Effector memory CD4-positive, alpha-beta T cell (primary cell): ENCODE measurements around the gene IGFL3.

Source experiments
- DNase-seq, 3 donors: peaks; one replicate each; pipeline ENCODE4 v3.0.0-alpha.2; 2020
- H3K27ac ChIP-seq: 2 replicates; pipeline ENCODE4 v1.7.0; 2013; ENCODE audit warnings: mild to moderate bottlenecking, low read length, moderate library complexity; ENCODE audit not compliant: insufficient read depth, poor library complexity, severe bottlenecking
- H3K27me3 ChIP-seq: replicated peaks from 2 replicates; pipeline ENCODE4 v1.7.0; 2013; ENCODE audit warnings: mild to moderate bottlenecking, low read length; ENCODE audit not compliant: insufficient read depth, control insufficient read depth, poor library complexity, severe bottlenecking
- H3K36me3 ChIP-seq: 2 replicates; pipeline ENCODE4 v1.7.0; 2013; ENCODE audit warnings: mild to moderate bottlenecking, low read length, moderate library complexity; ENCODE audit not compliant: control insufficient read depth, insufficient read depth
- H3K4me1 ChIP-seq: 2 replicates; pipeline ENCODE4 v1.7.0; 2013; ENCODE audit warnings: low read length, mild to moderate bottlenecking; ENCODE audit not compliant: control insufficient read depth, insufficient read depth, poor library complexity, severe bottlenecking
- H3K4me3 ChIP-seq: 2 replicates; pipeline ENCODE4 v1.7.0; 2013; ENCODE audit warnings: low read length, low read depth, mild to moderate bottlenecking; ENCODE audit not compliant: insufficient read depth, poor library complexity, severe bottlenecking
- H3K9me3 ChIP-seq: 2 replicates; pipeline ENCODE4 v1.7.0; 2013; ENCODE audit warnings: mild to moderate bottlenecking, low read length, moderate library complexity; ENCODE audit not compliant: control insufficient read depth

IGFL3 gene

DNA sequence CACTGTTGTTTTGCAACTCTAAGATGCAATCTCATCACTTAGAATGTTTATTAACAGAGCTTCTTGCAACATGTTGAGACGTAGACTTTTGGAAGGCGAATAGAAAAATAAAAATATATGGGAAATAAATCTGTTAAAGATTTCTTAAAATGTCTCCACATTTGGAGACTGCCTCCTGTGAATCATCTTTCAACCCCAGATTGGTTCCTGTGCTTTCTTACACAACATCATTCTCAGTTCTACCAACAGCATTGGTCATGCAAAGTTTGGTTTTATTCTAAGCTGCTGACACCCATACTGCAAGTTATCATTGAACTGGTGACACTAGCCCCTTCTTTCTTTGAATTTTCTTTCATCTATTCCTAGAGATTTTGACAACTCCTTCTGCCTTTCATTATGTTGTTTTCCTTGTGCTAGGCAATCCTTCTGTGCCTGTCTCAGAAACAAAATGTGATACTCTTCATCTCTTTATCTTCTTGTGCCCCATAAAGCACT lies 1.6 kb upstream of the IGFL3 start:
- no peak overlapping the region for H3K4me3 ChIP-seq
- no peaks in the 10 kb centered on the region for H3K36me3 ChIP-seq
- no peaks in the 10 kb centered on the region for H3K9me3 ChIP-seq
- peaks cover 10% of the 10 kb centered on the region for H3K27me3 ChIP-seq
- no peaks in the 10 kb centered on the region for H3K4me1 ChIP-seq
- no peak for DNase-seq
- H3K27ac ChIP-seq: no peak overlapping the region

DNA sequence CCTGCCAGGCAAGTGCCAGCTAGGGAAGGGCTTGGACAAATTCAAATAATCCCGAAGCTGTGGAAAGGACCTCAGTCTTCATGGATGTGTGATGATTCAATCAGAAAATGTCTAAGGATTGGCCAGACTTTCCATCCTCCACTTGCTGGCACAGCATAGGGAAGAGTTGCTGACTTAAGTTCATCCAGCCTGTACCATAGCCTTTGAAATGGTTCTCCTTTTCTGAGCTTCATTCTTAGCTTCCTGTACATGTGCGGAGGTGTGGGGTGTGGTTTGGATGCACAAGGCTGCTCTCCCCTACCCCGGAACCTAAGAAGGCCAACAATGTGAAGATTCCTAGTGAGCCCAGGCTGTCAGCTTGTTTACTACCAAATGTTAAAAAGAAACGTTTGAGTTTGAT lies 959 bp upstream of the IGFL3 start:
- Histone ChIP-seq H3K27me3 (peaks cover 9% of the 10 kb centered on the region), H3K27ac (no peak overlapping the region), H3K4me3 (no peak overlapping the region), H3K9me3 (no peaks in the 10 kb centered on the region), H3K36me3 (no peaks in the 10 kb centered on the region), H3K4me1 (no peaks in the 10 kb centered on the region)
- DNase-seq: no peak

DNA sequence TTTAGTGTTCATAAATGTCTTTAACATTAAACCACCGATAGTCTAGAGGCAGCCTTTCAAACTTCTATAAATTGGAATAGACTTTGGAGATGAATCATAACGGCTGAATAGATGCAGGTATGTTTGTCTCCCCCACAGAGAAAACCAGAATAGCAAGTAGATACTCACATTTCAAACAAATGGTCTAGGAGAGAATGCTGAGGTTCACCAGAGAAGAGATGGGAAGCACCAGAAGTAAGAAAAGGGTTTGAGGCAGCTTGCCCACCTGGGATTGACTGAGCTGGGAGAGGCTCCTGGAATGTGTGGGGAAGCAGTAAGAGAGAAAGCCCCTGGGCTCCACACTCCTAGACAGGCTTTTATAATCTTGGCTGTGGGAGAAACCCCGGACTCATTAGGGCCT lies 6.4 kb downstream of the IGFL3 start:
- Histone ChIP-seq H3K27ac (no peak overlapping the region), H3K9me3 (no peaks in the 10 kb centered on the region), H3K27me3 (peaks cover 5% of the 10 kb centered on the region), H3K4me3 (no peak overlapping the region), H3K36me3 (no peaks in the 10 kb centered on the region), H3K4me1 (no peaks in the 10 kb centered on the region)
- no peak for DNase-seq

DNA sequence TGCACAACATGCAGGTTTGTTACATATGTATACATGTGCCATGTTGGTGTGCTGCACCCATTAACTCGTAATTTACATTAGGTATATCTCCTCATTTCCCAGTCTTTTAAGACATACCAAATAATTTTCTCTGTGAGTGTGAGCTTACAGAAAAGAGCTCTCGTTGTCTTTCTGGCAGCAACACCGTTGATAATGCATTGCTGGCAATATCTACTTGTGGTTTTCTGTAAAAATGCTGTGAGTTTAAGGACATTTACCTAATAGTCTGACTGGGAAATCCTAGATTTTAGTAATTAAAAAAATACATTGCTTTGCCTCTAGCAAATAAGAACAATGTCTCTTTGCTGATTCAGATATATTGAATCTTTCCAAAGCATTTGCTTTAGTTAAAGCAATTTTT lies 8.4 kb downstream of the IGFL3 start:
- Histone ChIP-seq H3K4me1 (no peaks in the 10 kb centered on the region), H3K27ac (no peak overlapping the region), H3K4me3 (no peak overlapping the region), H3K36me3 (no peaks in the 10 kb centered on the region), H3K27me3 (peaks cover 5% of the 10 kb centered on the region), H3K9me3 (no peaks in the 10 kb centered on the region)
- DNase-seq: no peak

DNA sequence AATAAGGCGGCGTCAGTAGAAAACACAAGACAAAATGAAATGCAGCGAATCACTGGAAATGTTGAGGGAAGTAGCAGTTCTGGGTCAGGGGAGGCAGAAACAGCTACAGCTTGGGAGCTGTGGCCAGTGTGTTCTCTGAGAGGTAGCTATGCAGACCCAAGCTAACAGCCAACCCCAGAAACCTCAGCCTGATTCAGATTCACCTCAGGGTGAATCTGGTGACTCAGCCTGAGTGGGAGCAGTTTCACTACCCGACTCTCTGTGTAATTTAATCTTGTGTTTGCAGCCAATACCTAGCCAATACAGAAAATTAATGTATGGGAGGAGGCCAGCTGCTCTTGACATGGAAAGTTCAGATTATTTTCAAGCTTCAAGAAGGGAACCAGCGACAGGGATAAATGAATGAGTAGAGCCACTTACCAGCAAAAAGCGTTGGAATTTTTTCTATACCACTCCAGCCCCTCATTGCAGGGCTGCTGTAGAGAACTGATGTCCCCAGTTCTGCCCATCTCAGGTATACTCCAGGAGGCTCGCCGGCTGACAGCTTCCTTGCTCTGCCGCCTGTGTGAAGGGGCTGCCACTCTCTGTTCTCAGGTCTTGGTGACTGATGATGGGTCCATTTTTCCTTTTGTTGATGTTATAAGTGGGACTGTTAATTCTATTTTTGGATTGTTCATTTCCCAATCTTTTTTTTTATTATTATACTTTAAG lies 8.9 kb downstream of the IGFL3 start:
- H3K4me1 ChIP-seq: no peaks in the 10 kb centered on the region
- no peak overlapping the region for H3K27ac ChIP-seq
- H3K27me3 ChIP-seq: peaks cover 5% of the 10 kb centered on the region

DNA sequence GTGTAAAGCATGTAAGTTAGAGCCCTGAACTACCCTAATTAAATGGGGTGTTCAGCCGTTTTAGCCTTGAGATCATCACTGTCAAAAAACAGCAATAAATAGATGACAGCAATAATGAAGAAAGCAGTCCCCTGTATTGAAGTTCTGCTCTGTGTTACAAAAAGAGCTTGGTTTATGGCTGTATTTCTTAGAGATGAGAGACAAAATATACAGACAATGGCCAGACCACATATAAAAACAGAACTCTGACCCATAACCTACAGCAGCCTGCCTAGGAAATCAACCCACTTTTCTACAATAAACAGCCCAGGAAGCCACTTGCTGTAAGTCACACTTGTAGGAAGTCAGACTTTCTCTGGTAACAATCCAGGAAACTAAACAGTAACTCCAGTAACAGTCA lies 10.8 kb downstream of the IGFL3 start:
- Histone ChIP-seq H3K27ac (no peak overlapping the region), H3K9me3 (no peaks in the 10 kb centered on the region), H3K36me3 (no peaks in the 10 kb centered on the region), H3K27me3 (peaks cover 5% of the 10 kb centered on the region), H3K4me3 (no peak overlapping the region), H3K4me1 (no peaks in the 10 kb centered on the region)
- no peak for DNase-seq

More for the DNA sequence above, 8.9 kb downstream of the IGFL3 start:
- no peaks in the 10 kb centered on the region for H3K9me3 ChIP-seq
- no peak overlapping the region for H3K4me3 ChIP-seq
- no peak for DNase-seq
- no peaks in the 10 kb centered on the region for H3K36me3 ChIP-seq

DNA sequence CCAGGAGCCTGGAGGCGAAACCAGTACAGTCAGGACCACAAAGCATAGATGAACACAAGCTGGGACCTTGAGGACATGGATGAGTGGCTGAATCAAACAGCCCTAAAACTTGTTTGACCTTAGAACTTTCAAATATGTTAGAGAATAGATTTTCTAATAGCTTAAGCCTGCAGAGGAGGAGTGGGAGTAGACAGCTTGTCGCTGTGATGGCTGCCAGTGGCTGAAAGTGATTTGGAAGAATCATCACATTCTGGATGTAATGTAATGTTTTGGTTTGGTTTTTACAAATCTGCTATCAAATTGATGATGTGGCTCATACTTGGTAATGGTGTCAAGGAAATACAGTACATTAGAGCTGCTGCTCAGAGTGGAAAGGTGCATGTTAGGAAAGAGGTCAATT lies 12.0 kb downstream of the IGFL3 start:
- H3K9me3 ChIP-seq: no peaks in the 10 kb centered on the region
- no peaks in the 10 kb centered on the region for H3K36me3 ChIP-seq
- no peaks in the 10 kb centered on the region for H3K4me1 ChIP-seq
- DNase-seq: no peak
- no peak overlapping the region for H3K4me3 ChIP-seq
- H3K27ac ChIP-seq: no peak overlapping the region
- peaks cover 5% of the 10 kb centered on the region for H3K27me3 ChIP-seq

DNA sequence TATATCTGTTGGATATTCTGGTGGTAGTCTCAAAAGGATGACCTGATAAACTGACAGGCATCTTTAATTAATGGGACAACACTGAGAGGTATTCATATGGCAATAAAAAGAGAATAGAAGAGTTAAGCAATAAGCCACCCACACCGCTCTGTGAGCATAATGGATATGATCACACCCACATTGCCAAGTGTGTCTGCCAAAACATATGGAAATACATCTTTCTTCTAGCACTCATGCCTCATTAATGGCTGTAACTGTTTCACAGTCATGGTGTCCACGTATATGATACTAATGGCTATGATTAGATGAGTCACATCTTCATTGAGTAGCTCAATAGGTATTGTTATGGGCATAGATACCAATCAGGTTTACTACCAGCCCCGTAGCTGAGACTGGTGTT lies 13.1 kb downstream of the IGFL3 start:
- no peaks in the 10 kb centered on the region for H3K36me3 ChIP-seq
- H3K9me3 ChIP-seq: no peaks in the 10 kb centered on the region
- H3K4me3 ChIP-seq: no peak overlapping the region
- H3K27me3 ChIP-seq: peaks cover 2% of the 10 kb centered on the region
- no peak overlapping the region for H3K27ac ChIP-seq
- no peak for DNase-seq
- no peaks in the 10 kb centered on the region for H3K4me1 ChIP-seq

DNA sequence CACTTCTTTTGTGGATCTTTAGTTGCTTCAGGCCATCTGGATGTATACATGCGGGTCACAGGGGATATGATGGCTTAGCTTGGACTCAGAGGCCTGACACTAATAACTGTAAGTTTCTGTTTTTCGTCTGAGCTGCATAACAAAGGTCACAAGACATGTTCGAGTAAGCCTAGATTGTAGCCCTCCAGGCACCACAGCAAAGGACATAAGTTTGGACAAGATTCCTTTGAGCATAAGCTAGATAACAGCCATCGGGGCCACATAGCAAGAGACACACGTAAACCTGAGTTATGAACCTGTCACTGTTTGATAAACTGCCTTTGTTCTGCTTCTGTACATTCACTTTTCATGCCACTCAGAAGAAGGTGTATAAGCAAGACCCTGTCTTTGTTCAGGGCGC lies 14.6 kb downstream of the IGFL3 start:
- Histone ChIP-seq H3K27me3 (no peaks in the 10 kb centered on the region), H3K4me3 (no peak overlapping the region), H3K27ac (no peak overlapping the region), H3K9me3 (no peaks in the 10 kb centered on the region), H3K36me3 (no peaks in the 10 kb centered on the region), H3K4me1 (no peaks in the 10 kb centered on the region)
- no peak for DNase-seq

DNA sequence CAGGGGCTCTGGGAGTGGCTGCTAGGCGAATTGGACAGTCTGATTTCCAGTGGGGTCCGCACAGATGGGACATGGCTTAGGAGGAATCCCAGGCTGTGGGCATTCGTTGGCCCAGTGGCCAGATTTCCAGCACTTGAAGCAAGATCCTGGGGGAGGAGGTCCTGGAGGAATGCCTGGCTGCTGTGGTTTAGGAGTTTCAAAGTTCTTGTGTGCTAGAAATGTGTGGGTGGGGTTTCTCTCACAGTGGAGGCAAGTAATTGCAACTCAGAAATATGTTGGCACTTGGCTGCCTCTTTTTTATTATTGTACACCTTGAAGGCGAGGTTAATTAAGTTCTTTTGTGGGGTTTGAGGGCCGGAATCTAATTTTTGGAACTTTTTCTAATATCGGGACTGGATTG lies 17.1 kb downstream of the IGFL3 start:
- no peak overlapping the region for H3K27ac ChIP-seq
- no peak overlapping the region for H3K4me3 ChIP-seq
- H3K9me3 ChIP-seq: no peaks in the 10 kb centered on the region
- no peaks in the 10 kb centered on the region for H3K36me3 ChIP-seq
- no peaks in the 10 kb centered on the region for H3K27me3 ChIP-seq
- H3K4me1 ChIP-seq: no peaks in the 10 kb centered on the region
- no peak for DNase-seq
